HepG2 (cell line): ENCODE measurements around the gene MLXIPL. TPM values are rescaled to one million over a fixed set of nuclear protein-coding genes. Genes with fewer than 3 reads are reported as not detected.
A peak's percentile ranks its signal among the peaks of the same experiment; 100 is the strongest.

Experiments
- ATF2 ChIP-seq: sonication (generic); formaldehyde crosslinking; IDR thresholded peaks from 2 replicates; pipeline ENCODE4 v1.4.0; 2020; ENCODE audit warnings: missing genetic modification reagents
- GZF1 ChIP-seq: sonication (generic); formaldehyde crosslinking; IDR thresholded peaks from 2 replicates; pipeline ENCODE4 v1.5.1; 2020; ENCODE audit warnings: mild to moderate bottlenecking, missing genetic modification reagents
- HIVEP1 ChIP-seq: sonication (generic); formaldehyde crosslinking; IDR thresholded peaks from 2 replicates; pipeline ENCODE4 v1.4.0; 2020; ENCODE audit warnings: mild to moderate bottlenecking, missing genetic modification reagents
- HNRNPL ChIP-seq: fragments of 200-400 bp; formaldehyde crosslinking; IDR thresholded peaks from 2 replicates; pipeline ENCODE4 v1.6.1; 2017; ENCODE audit warnings: mild to moderate bottlenecking, low read depth, low read length
- MAZ ChIP-seq, 2 experiments: sonication (generic) in 1 of 2; formaldehyde crosslinking in 1 of 2; IDR thresholded peaks; 2 replicates each; pipeline versions ENCODE4 v1.5.0 to v1.6.1; 2012 to 2020; ENCODE audit warnings: low read depth in 2 of 2, mild to moderate bottlenecking in 2 of 2, borderline replicate concordance in 1 of 2, improper control_type of control experiment in 1 of 2, low read length in 1 of 2, missing genetic modification reagents in 1 of 2, moderate library complexity in 1 of 2
- MEIS2 ChIP-seq: sonication (generic); formaldehyde crosslinking; IDR thresholded peaks from 2 replicates; pipeline ENCODE4 v1.9.0; 2021; ENCODE audit warnings: mild to moderate bottlenecking, missing genetic modification reagents
- NFYC ChIP-seq: IDR thresholded peaks from 2 replicates; pipeline ENCODE4 v1.6.1; 2016; ENCODE audit warnings: missing genetic modification reagents, missing compliant biosample characterization
- NRL ChIP-seq: sonication (generic); formaldehyde crosslinking; IDR thresholded peaks from 2 replicates; pipeline ENCODE4 v1.5.0; 2020; ENCODE audit warnings: missing genetic modification reagents, mild to moderate bottlenecking, moderate library complexity, borderline replicate concordance
- POLR2G ChIP-seq: fragments of 200-400 bp; formaldehyde crosslinking; IDR thresholded peaks from 2 replicates; pipeline ENCODE4 v1.6.1; 2018; ENCODE audit warnings: mild to moderate bottlenecking, low read depth, low read length, moderate library complexity
- RFXAP ChIP-seq: sonication (generic); formaldehyde crosslinking; IDR thresholded peaks from 2 replicates; pipeline ENCODE4 v1.4.0; 2020; ENCODE audit warnings: missing genetic modification reagents, borderline replicate concordance
- SSRP1 ChIP-seq: IDR thresholded peaks from 2 replicates; pipeline ENCODE4 v1.6.1; 2016; ENCODE audit warnings: control low read depth
- TARDBP ChIP-seq: sonication (generic); formaldehyde crosslinking; IDR thresholded peaks from 2 replicates; pipeline ENCODE4 v1.8.0; 2022; ENCODE audit warnings: mild to moderate bottlenecking, missing genetic modification reagents
- ZKSCAN1 ChIP-seq: fragments of 150-350 bp; IDR thresholded peaks from 2 replicates; pipeline ENCODE4 v1.6.1; 2014; ENCODE audit warnings: low read length
- ZNF180 ChIP-seq: sonication (generic); formaldehyde crosslinking; IDR thresholded peaks from 2 replicates; pipeline ENCODE4 v1.4.0; 2020; ENCODE audit warnings: low read depth, missing genetic modification reagents, borderline replicate concordance
- ZNF256 ChIP-seq: sonication (generic); formaldehyde crosslinking; conservative IDR thresholded peaks from 2 replicates; pipeline ENCODE4 v1.4.0; 2020; ENCODE audit warnings: missing genetic modification reagents
- ZNF282 ChIP-seq: fragments of 450-650 bp; IDR thresholded peaks from 2 replicates; pipeline ENCODE4 v1.6.1; 2018; ENCODE audit not compliant: partially characterized antibody
- ZNF317 ChIP-seq: sonication (generic); formaldehyde crosslinking; IDR thresholded peaks from 2 replicates; pipeline ENCODE4 v1.5.0; 2020; ENCODE audit warnings: mild to moderate bottlenecking, missing genetic modification reagents
- ZNF337 ChIP-seq: sonication (generic); formaldehyde crosslinking; IDR thresholded peaks from 2 replicates; pipeline ENCODE4 v1.5.1; 2020; ENCODE audit warnings: missing genetic modification reagents, low read depth, mild to moderate bottlenecking, borderline replicate concordance
- ZNF546 ChIP-seq: sonication (generic); formaldehyde crosslinking; conservative IDR thresholded peaks from 2 replicates; pipeline ENCODE4 v1.8.1; 2023; ENCODE audit warnings: mild to moderate bottlenecking, missing genetic modification reagents
- ZNF558 ChIP-seq: sonication (generic); formaldehyde crosslinking; IDR thresholded peaks from 2 replicates; pipeline ENCODE4 v1.9.0; 2022; ENCODE audit warnings: mild to moderate bottlenecking, missing genetic modification reagents, borderline replicate concordance
- ZNF564 ChIP-seq: sonication (generic); formaldehyde crosslinking; IDR thresholded peaks from 2 replicates; pipeline ENCODE4 v1.8.1; 2023; ENCODE audit warnings: mild to moderate bottlenecking, missing genetic modification reagents
- ZNF746 ChIP-seq: sonication (generic); formaldehyde crosslinking; IDR thresholded peaks from 2 replicates; pipeline ENCODE4 v1.8.0; 2022; ENCODE audit warnings: mild to moderate bottlenecking, missing genetic modification reagents
- ZNF891 ChIP-seq: sonication (generic); formaldehyde crosslinking; IDR thresholded peaks from 2 replicates; pipeline ENCODE4 v1.5.0; 2020; ENCODE audit warnings: mild to moderate bottlenecking, missing genetic modification reagents
- ZSCAN21 ChIP-seq: sonication (generic); formaldehyde crosslinking; IDR thresholded peaks from 2 replicates; pipeline ENCODE4 v1.8.0; 2022; ENCODE audit warnings: mild to moderate bottlenecking, missing genetic modification reagents, moderate library complexity, borderline replicate concordance
- polyA plus RNA-seq, 8 experiments: library from polyadenylated mRNA; depleted of rRNA in 3 of 8; stranded (reverse) in 7 of 8; unstranded in 1 of 8; fragments of >200 nt; fragmentation: Illumina TruSeq in 4 of 8; extraction: Trizol in 4 of 8; gene quantifications; 2 replicates each; pipeline versions ENCODE4 v1.2.1 to v1.2.3, GENCODE V29; 2011 to 2016; ENCODE audit warnings: low read depth in 4 of 8, missing spikeins in 1 of 8, mixed read lengths in 1 of 8; ENCODE audit not compliant: insufficient read depth in 1 of 8
- total RNA-seq, 5 experiments: library from RNA; depleted of rRNA; stranded (reverse); fragments of >200 nt; fragmentation: Illumina TruSeq; extraction: Trizol; gene quantifications; 2 replicates each; pipeline ENCODE4 v1.2.3, GENCODE V29; 2016; ENCODE audit warnings: low read depth in 1 of 5
- TF ChIP-seq, protein P1 (sequence below): sonication (generic); formaldehyde crosslinking; conservative IDR thresholded peaks from 2 replicates; pipeline ENCODE4 v1.8.0; 2022; ENCODE audit warnings: low read depth, missing genetic modification reagents
- TF ChIP-seq, protein P2 (sequence below): sonication (generic); formaldehyde crosslinking; conservative IDR thresholded peaks from 2 replicates; pipeline ENCODE4 v1.8.0; 2022; ENCODE audit warnings: missing genetic modification reagents

MLXIPL gene
- total and polyA plus RNA-seq, 2 of the 13 experiments (the other 11 are each of a cell fraction or from before 2014, with no cell fraction given) = 51.6 to 60.1 TPM

- TF ChIP-seq ZNF337 (CRISPR knock-in tag) (no peak), NFYC (CRISPR knock-in tag) (peak; percentile 40; the same call in 1 of the 2 replicates), MAZ (IDR thresholded peaks at IDR 0.05; ENCODE audit: borderline replicate concordance, low read depth, low read length) (no peak), MAZ (CRISPR knock-in tag; IDR thresholded peaks at IDR 0.05; ENCODE audit: low read depth) (peak; percentile 61; the same call in 1 of the 2 replicates), RFXAP (no peak), POLR2G (peak; percentile 76), GZF1 (CRISPR knock-in tag) (no peak), ZNF256 (CRISPR knock-in tag) (no peak), NRL (CRISPR knock-in tag) (peak; percentile 14; the same call in 1 of the 2 replicates), MEIS2 (CRISPR knock-in tag) (no peak), ZKSCAN1 (no peak), ZSCAN21 (CRISPR knock-in tag) (no peak), ZNF746 (CRISPR knock-in tag) (no peak), ZNF317 (no peak), SSRP1 (CRISPR knock-in tag) (peak; percentile 94), ZNF564 (CRISPR knock-in tag) (peak; percentile 55; the same call in 1 of the 2 replicates), HIVEP1 (no peak), ZNF891 (0 out of 2 replicates have a peak, but pooled peaks have one; percentile 45), ZNF282 (no peak), ZNF558 (no peak), ZNF180 (CRISPR knock-in tag) (no peak), HNRNPL (peak; percentile 91; the same call in 1 of the 2 replicates), TARDBP (CRISPR knock-in tag) (no peak), ZNF546 (CRISPR knock-in tag) (no peak), ATF2 (CRISPR knock-in tag) (0 out of 2 replicates have a peak, but pooled peaks have one; percentile 35)
- TF ChIP-seq, protein P1, sequence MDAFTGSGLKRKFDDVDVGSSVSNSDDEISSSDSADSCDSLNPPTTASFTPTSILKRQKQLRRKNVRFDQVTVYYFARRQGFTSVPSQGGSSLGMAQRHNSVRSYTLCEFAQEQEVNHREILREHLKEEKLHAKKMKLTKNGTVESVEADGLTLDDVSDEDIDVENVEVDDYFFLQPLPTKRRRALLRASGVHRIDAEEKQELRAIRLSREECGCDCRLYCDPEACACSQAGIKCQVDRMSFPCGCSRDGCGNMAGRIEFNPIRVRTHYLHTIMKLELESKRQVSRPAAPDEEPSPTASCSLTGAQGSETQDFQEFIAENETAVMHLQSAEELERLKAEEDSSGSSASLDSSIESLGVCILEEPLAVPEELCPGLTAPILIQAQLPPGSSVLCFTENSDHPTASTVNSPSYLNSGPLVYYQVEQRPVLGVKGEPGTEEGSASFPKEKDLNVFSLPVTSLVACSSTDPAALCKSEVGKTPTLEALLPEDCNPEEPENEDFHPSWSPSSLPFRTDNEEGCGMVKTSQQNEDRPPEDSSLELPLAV (CRISPR knock-in tag) = no peak
- TF ChIP-seq, protein P2, sequence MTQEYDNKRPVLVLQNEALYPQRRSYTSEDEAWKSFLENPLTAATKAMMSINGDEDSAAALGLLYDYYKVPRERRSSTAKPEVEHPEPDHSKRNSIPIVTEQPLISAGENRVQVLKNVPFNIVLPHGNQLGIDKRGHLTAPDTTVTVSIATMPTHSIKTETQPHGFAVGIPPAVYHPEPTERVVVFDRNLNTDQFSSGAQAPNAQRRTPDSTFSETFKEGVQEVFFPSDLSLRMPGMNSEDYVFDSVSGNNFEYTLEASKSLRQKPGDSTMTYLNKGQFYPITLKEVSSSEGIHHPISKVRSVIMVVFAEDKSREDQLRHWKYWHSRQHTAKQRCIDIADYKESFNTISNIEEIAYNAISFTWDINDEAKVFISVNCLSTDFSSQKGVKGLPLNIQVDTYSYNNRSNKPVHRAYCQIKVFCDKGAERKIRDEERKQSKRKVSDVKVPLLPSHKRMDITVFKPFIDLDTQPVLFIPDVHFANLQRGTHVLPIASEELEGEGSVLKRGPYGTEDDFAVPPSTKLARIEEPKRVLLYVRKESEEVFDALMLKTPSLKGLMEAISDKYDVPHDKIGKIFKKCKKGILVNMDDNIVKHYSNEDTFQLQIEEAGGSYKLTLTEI = no peak
Observed at GRCh38 chr7:73602721-73603651, 21.3 kb downstream of the MLXIPL start (continued).
